ENCODE results near the gene SLC25A48. TPM values are rescaled to one million over a fixed set of nuclear protein-coding genes. Genes with fewer than 3 reads are reported as not detected.

The SLC25A48 gene
- total RNA-seq, 2 donors from 2014 or later: 0.78 to 2.8 TPM

- Histone ChIP-seq H3K36me3 (no peaks in the 10 kb centered on the region), H3K27me3 (replicated peaks; ENCODE audit: insufficient read depth) (no peaks in the 10 kb centered on the region), H3K4me3 (no peak overlapping the region), H3K4me1 (ENCODE audit: control insufficient read depth in 1 of 2, low read depth in 2 of 2) (no peaks in the 10 kb centered on the region), H3K9me3 (no peaks in the 10 kb centered on the region), H3K27ac (no peak overlapping the region)
- no peak for DNase-seq (ENCODE audit: low spot score)
- TF ChIP-seq, protein P1, sequence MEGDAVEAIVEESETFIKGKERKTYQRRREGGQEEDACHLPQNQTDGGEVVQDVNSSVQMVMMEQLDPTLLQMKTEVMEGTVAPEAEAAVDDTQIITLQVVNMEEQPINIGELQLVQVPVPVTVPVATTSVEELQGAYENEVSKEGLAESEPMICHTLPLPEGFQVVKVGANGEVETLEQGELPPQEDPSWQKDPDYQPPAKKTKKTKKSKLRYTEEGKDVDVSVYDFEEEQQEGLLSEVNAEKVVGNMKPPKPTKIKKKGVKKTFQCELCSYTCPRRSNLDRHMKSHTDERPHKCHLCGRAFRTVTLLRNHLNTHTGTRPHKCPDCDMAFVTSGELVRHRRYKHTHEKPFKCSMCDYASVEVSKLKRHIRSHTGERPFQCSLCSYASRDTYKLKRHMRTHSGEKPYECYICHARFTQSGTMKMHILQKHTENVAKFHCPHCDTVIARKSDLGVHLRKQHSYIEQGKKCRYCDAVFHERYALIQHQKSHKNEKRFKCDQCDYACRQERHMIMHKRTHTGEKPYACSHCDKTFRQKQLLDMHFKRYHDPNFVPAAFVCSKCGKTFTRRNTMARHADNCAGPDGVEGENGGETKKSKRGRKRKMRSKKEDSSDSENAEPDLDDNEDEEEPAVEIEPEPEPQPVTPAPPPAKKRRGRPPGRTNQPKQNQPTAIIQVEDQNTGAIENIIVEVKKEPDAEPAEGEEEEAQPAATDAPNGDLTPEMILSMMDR (IDR thresholded peaks at IDR 0.05): no peak
- ATAC-seq (ENCODE audit: insufficient number of reproducible peaks, low FRiP score, low read depth): no peak
These were observed 57.3 kb downstream of the SLC25A48 start for GRCh38 chr5:135891791-135892190.

- no peaks in the 10 kb centered on the region for H3K36me3 ChIP-seq
- H3K9me3 ChIP-seq: no peaks in the 10 kb centered on the region
- ATAC-seq (ENCODE audit: insufficient number of reproducible peaks, low FRiP score, low read depth) (no peak), DNase-seq (ENCODE audit: low spot score) (no peak)
- TF ChIP-seq, protein P1 (IDR thresholded peaks at IDR 0.05): no peak
- H3K27ac ChIP-seq: no peak overlapping the region
- H3K27me3 ChIP-seq (replicated peaks; ENCODE audit: insufficient read depth): no peaks in the 10 kb centered on the region
- no peak overlapping the region for H3K4me3 ChIP-seq
- H3K4me1 ChIP-seq (ENCODE audit: control insufficient read depth in 1 of 2, low read depth in 2 of 2): no peaks in the 10 kb centered on the region
These were observed 59.8 kb downstream of the SLC25A48 start for GRCh38 chr5:135894276-135894675.

GRCh38 chr5:135894789-135895188 is 60.3 kb downstream of the SLC25A48 start:
- TF ChIP-seq, protein P1 (IDR thresholded peaks at IDR 0.05): no peak
- no peak for DNase-seq (ENCODE audit: low spot score)
- no peak overlapping the region for H3K4me3 ChIP-seq
- no peaks in the 10 kb centered on the region for H3K9me3 ChIP-seq
- no peaks in the 10 kb centered on the region for H3K36me3 ChIP-seq
- H3K27ac ChIP-seq: no peak overlapping the region
- no peaks in the 10 kb centered on the region for H3K27me3 ChIP-seq (replicated peaks; ENCODE audit: insufficient read depth)
- no peaks in the 10 kb centered on the region for H3K4me1 ChIP-seq (ENCODE audit: control insufficient read depth in 1 of 2, low read depth in 2 of 2)
- no peak for ATAC-seq (ENCODE audit: insufficient number of reproducible peaks, low FRiP score, low read depth)

- H3K27me3 ChIP-seq (replicated peaks; ENCODE audit: insufficient read depth): no peaks in the 10 kb centered on the region
- DNase-seq (ENCODE audit: low spot score) (no peak), ATAC-seq (ENCODE audit: insufficient number of reproducible peaks, low FRiP score, low read depth) (no peak)
- H3K27ac ChIP-seq: no peak within 1 kb of the TSS
- no peaks in the 10 kb centered on the region for H3K9me3 ChIP-seq
- no peak within 1 kb of the TSS for H3K4me3 ChIP-seq
- no peaks in the 10 kb centered on the region for H3K4me1 ChIP-seq (ENCODE audit: control insufficient read depth in 1 of 2, low read depth in 2 of 2)
- TF ChIP-seq, protein P1 (IDR thresholded peaks at IDR 0.05): no peak
- H3K36me3 ChIP-seq: no peaks in the 10 kb centered on the region
These were observed 61.1 kb downstream of the SLC25A48 start, which contains the start of gene IL9 for GRCh38 chr5:135895474-135896006. IL9 (minus strand) TSS chr5:135895841; CDS start chr5:135895816, 25 bp downstream.

DNA sequence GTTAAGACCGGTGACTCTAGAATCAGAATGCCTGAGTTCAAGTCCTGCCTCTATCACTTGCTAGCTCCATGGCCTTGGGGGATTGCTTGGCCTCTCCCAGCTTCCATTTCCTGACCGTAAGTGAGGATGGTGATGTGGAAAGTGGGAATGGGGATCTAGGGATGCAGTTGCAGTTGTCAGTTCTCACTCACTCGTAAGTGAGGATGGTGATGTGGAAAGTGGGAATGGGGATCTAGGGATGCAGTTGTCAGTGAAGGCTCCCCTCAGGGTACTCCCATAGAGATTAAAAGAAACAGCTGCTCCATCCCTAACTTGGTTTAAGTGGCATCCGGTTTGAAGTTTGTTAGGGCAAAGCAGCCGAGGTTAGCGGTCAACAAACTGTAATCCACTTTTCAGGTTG is 64.2 kb downstream of the SLC25A48 start:
- Histone ChIP-seq H3K27me3 (replicated peaks; ENCODE audit: insufficient read depth) (no peaks in the 10 kb centered on the region), H3K9me3 (no peaks in the 10 kb centered on the region), H3K27ac (no peak overlapping the region), H3K4me1 (ENCODE audit: control insufficient read depth in 1 of 2, low read depth in 2 of 2) (no peaks in the 10 kb centered on the region), H3K36me3 (no peaks in the 10 kb centered on the region), H3K4me3 (no peak overlapping the region)
- no peak for DNase-seq (ENCODE audit: low spot score)
- TF ChIP-seq, protein P1 (IDR thresholded peaks at IDR 0.05): no peak
- no peak for ATAC-seq (ENCODE audit: insufficient number of reproducible peaks, low FRiP score, low read depth)
